GM12878 (cell line): ENCODE results near the gene SNU13. TPM values are rescaled to one million over a fixed set of nuclear protein-coding genes. Genes with fewer than 3 reads are reported as not detected.

Experiments
- ATAC-seq: fragments of 200-7000 bp; cut with Tn5 transposase; 3 replicates; pipeline ENCODE4 v1.9.1; 2020; ENCODE audit warnings: mild to moderate bottlenecking, moderate library complexity
- BruUV-seq: library from RNA; stranded (reverse); fragments of 400-500 nt; replicated peaks from 2 replicates; lab custom pipeline; 2021; lab: Mats Ljungman, UMichigan
- CTCF ChIA-PET: fragments of 300-600 bp; sonication (Branson Sonifier 250); formaldehyde crosslinking; extraction: SDS; loops from one replicate; lab custom pipeline; 2021; ENCODE audit warnings: inconsistent platforms; lab: Yijun Ruan, JAX
- POLR2A ChIA-PET: fragments of 350-600 bp; formaldehyde crosslinking; extraction: SDS; loops from one replicate; lab custom pipeline; 2021; ENCODE audit warnings: inconsistent platforms; lab: Charles Lee
- RAD21 ChIA-PET: fragments of 300-600 bp; sonication (Branson Sonifier 250); formaldehyde crosslinking; loops from one replicate; lab custom pipeline; 2023; ENCODE audit warnings: antibody characterized with exemption; ENCODE audit not compliant: unreplicated experiment; lab: Charles Lee
- SMC1A ChIA-PET: fragments of 300-600 bp; sonication (Branson Sonifier 250); formaldehyde crosslinking; loops from one replicate; lab custom pipeline; 2023; ENCODE audit not compliant: unreplicated experiment, uncharacterized antibody; lab: Charles Lee
- DNase-seq: peaks from one replicate; pipeline ENCODE4 v3.0.0-alpha.2; 2011; ENCODE audit warnings: low read depth, low spot score
- FAIRE-seq: peaks from 3 replicates; lab custom pipeline; 2011; peaks lifted over from hg19 to GRCh38; lab: Jason Lieb, UNC
- H2AFZ ChIP-seq: 2 replicates; pipeline ENCODE4 v1.6.0; 2011; ENCODE audit warnings: low read depth, low read length, control low read depth; ENCODE audit not compliant: control insufficient read depth
- H3K27ac ChIP-seq: 2 replicates; pipeline ENCODE4 v1.5.1; 2011; ENCODE audit warnings: control low read depth; ENCODE audit not compliant: control insufficient read depth, insufficient read depth
- H3K27me3 ChIP-seq, 2 experiments: replicated peaks in 1 of 2; 2 replicates each; pipeline versions ENCODE4 v1.6.0 to v1.6.1; 2011; ENCODE audit warnings: low read length in 1 of 2; ENCODE audit not compliant: control insufficient read depth in 2 of 2, insufficient read depth in 2 of 2
- H3K36me3 ChIP-seq, 2 experiments: 2 replicates each; pipeline ENCODE4 v1.5.1; 2011; ENCODE audit warnings: low read length in 1 of 2; ENCODE audit not compliant: control insufficient read depth in 2 of 2, insufficient read depth in 2 of 2
- H3K4me1 ChIP-seq: 2 replicates; pipeline ENCODE4 v1.6.1; 2011; ENCODE audit warnings: mild to moderate bottlenecking, low read length, moderate library complexity, mixed read lengths; ENCODE audit not compliant: control insufficient read depth, insufficient read depth
- H3K4me2 ChIP-seq: 2 replicates; pipeline ENCODE4 v1.6.0; 2011; ENCODE audit warnings: control low read depth; ENCODE audit not compliant: control insufficient read depth, insufficient read depth
- H3K4me3 ChIP-seq: fragments of 200-600 bp; sonication (generic); 2 replicates; pipeline ENCODE4 v1.5.1; 2016
- H3K79me2 ChIP-seq: 2 replicates; pipeline ENCODE4 v1.6.0; 2011; ENCODE audit warnings: low read length; ENCODE audit not compliant: control insufficient read depth, insufficient read depth
- H3K9ac ChIP-seq: 2 replicates; pipeline ENCODE4 v1.8.0; 2011; ENCODE audit warnings: low read length, control low read depth, mixed read lengths; ENCODE audit not compliant: control insufficient read depth, insufficient read depth
- H3K9me3 ChIP-seq: replicated peaks from 3 replicates; pipeline ENCODE4 v1.5.1; 2011; ENCODE audit warnings: mild to moderate bottlenecking, low read length; ENCODE audit not compliant: control insufficient read depth, insufficient read depth
- H4K20me1 ChIP-seq: 2 replicates; pipeline ENCODE4 v1.6.0; 2011; ENCODE audit not compliant: control insufficient read depth, insufficient read depth
- CBFB ChIP-seq: IDR thresholded peaks from 2 replicates; pipeline ENCODE4 v1.6.1; 2016; ENCODE audit warnings: antibody characterized with exemption, low read depth
- CEBPZ ChIP-seq: fragments of 150-350 bp; IDR thresholded peaks from 2 replicates; pipeline ENCODE4 v1.6.1; 2016; ENCODE audit warnings: low read depth, low read length
- GABPA ChIP-seq: IDR thresholded peaks from 2 replicates; pipeline ENCODE4 v1.6.1; 2014; ENCODE audit warnings: antibody characterized with exemption, low read depth, mild to moderate bottlenecking, inconsistent platforms
- HDAC2 ChIP-seq: fragments of 200-600 bp; sonication (generic); IDR thresholded peaks from 2 replicates; pipeline ENCODE4 v1.6.1; 2017
- MEF2A ChIP-seq: IDR thresholded peaks from 2 replicates; pipeline ENCODE4 v1.6.1; 2011; ENCODE audit warnings: low read depth, mild to moderate bottlenecking, low read length, moderate library complexity; ENCODE audit not compliant: insufficient read depth
- MXI1 ChIP-seq: fragments of 150-350 bp; IDR thresholded peaks from 2 replicates; pipeline ENCODE4 v1.6.1; 2011; ENCODE audit warnings: low read depth, mild to moderate bottlenecking, inconsistent platforms, low read length, improper control_type of control experiment
- SKIL ChIP-seq: fragments of 450-650 bp; IDR thresholded peaks from 2 replicates; pipeline ENCODE4 v1.6.1; 2017; ENCODE audit warnings: mild to moderate bottlenecking, low read depth, inconsistent platforms; ENCODE audit not compliant: poor library complexity, severe bottlenecking
- SREBF1 ChIP-seq: IDR thresholded peaks from 2 replicates; pipeline ENCODE4 v1.6.1; 2012; ENCODE audit warnings: mild to moderate bottlenecking, low read length
- TCF12 ChIP-seq: IDR thresholded peaks from 2 replicates; pipeline ENCODE4 v1.6.1; 2011; ENCODE audit warnings: low read depth, mild to moderate bottlenecking, low read length
- ZNF24 ChIP-seq: fragments of 450-650 bp; IDR thresholded peaks from 2 replicates; pipeline ENCODE4 v1.6.1; 2017; ENCODE audit warnings: antibody characterized with exemption, mild to moderate bottlenecking
- ZNF384 ChIP-seq: IDR thresholded peaks from 2 replicates; pipeline ENCODE4 v1.6.1; 2012; ENCODE audit warnings: low read depth, mild to moderate bottlenecking, low read length, improper control_type of control experiment, borderline replicate concordance
- ZZZ3 ChIP-seq: IDR thresholded peaks from 2 replicates; pipeline ENCODE4 v1.6.1; 2011; ENCODE audit warnings: low read depth; ENCODE audit not compliant: control insufficient read depth, insufficient read length
- WGBS: methylation state at CpG from one replicate; pipeline ENCODE4 v1.1.6; 2016; ENCODE audit warnings: low lambda C conversion rate; ENCODE audit not compliant: insufficient replicate concordance, insufficient coverage; ENCODE audit errors: missing lambda C conversion rate; 5-methylcytosine and 5-hydroxymethylcytosine counted together
- in situ Hi-C: fragments of 300-500 bp; cut with MboI; formaldehyde crosslinking; loops from 9 replicates; pipeline ENCODE4 v1.14.3; 2018; ENCODE audit warnings: mixed read lengths
- intact Hi-C: fragments of 100-400 bp; cut with micrococcal nuclease; formaldehyde crosslinking; loops from one replicate; pipeline ENCODE4 v1.14.2; 2022; ENCODE audit not compliant: unreplicated experiment
- polyA plus RNA-seq, 11 experiments: library from polyadenylated mRNA; depleted of rRNA in 4 of 11; unstranded in 6 of 11; stranded (reverse) in 5 of 11; fragments of >200 nt; fragmentation: Nextera tagmentation in 4 of 11; fragmentation: Illumina TruSeq in 1 of 11; extraction: Ambion mirVana in 4 of 11; extraction: Trizol in 1 of 11; gene quantifications; 1 replicate in 1 of 11; 2 replicates in 10 of 11; pipeline versions ENCODE4 v1.2.1 to v1.2.3, GENCODE V29; 2011 to 2016; ENCODE audit warnings: inconsistent platforms in 2 of 11, missing spikeins in 2 of 11, low read depth in 1 of 11
- total RNA-seq, 4 experiments: library from RNA; depleted of rRNA in 3 of 4; stranded (reverse); fragments of >200 nt in 3 of 4; fragmentation: Illumina TruSeq in 1 of 4; extraction: Trizol in 1 of 4; gene quantifications; 2 replicates each; pipeline versions ENCODE4 v1.2.1 to v1.2.3, GENCODE V29; 2013 to 2021

The SNU13 gene
- total and polyA plus RNA-seq, 10 of the 15 experiments (the other 5 are each of a cell fraction or from before 2014, with no cell fraction given), result 157 to 870 (median 256) TPM

- Histone ChIP-seq H3K4me2 (peak overlapping the region; percentile 27; the same call in 1 of the 2 replicates), H4K20me1 (no peaks in the 10 kb centered on the region; the same call in 1 of the 2 replicates), H3K27me3 (no peaks in the 10 kb centered on the region), H3K79me2 (peaks cover 87% of the 10 kb centered on the region), H3K4me1 (no peaks in the 10 kb centered on the region), H3K9ac (no peak overlapping the region), H3K36me3 (peaks cover 5 to 6% of the 10 kb centered on the region in 2 experiments), H3K27ac (no peak overlapping the region), H2AFZ (no peak overlapping the region), H3K9me3 (no peaks in the 10 kb centered on the region), H3K4me3 (no peak overlapping the region)
- no TSS peak for BruUV-seq
- SMC1A ChIA-PET, result interaction anchor here (0.6 kb wide), 1 partner anchor 350 kb away, joined by 3 read pairs; no protein-coding TSS in a partner anchor
- RAD21 ChIA-PET, result interaction anchor here (0.6 kb wide), 1 partner anchor 15 kb away, joined by 4 read pairs; no protein-coding TSS in a partner anchor
- TF ChIP-seq MEF2A, result no peak
- no peak for TF ChIP-seq ZNF24
- no peak for TF ChIP-seq TCF12
- no peak for TF ChIP-seq SREBF1
- TF ChIP-seq SKIL, result no peak
- TF ChIP-seq GABPA, result no peak
- TF ChIP-seq HDAC2, result no peak
- no peak for TF ChIP-seq ZNF384
- no peak for TF ChIP-seq CBFB
- no peak for TF ChIP-seq CEBPZ
- no peak for TF ChIP-seq ZZZ3
- no peak for TF ChIP-seq MXI1
- 50% methylated on average over 3 of the region's 3 CpGs for WGBS
- CTCF ChIA-PET, result interaction anchor here (0.6 to 2.1 kb wide), 2 partner anchors 13 to 773 kb away, joined by 4 to 7 read pairs; no protein-coding TSS in a partner anchor
- POLR2A ChIA-PET, result interaction anchor here (0.6 kb wide), 1 partner anchor 13 kb away, joined by 3 read pairs; no protein-coding TSS in a partner anchor
- in situ Hi-C loops, result no loop called here
- no peak for DNase-seq
- no peak for ATAC-seq
- intact Hi-C loops, result no loop called here
- no peak for FAIRE-seq
Measured at GRCh38 chr22:41683616-41684015, 5.1 kb downstream of the SNU13 start.
